DMS153 treated with DMSO at 0.1 percent for 48 hours (cell line): Measurements from ENCODE around the gene LYSMD4.
"Not testable (repeated sequence)": the region's sequence is repeated elsewhere in the genome, so short reads cannot be mapped to it uniquely, and the experiment has no call there.

Experiments
- DNase-seq: peaks from one replicate; lab custom pipeline; 2025; ENCODE audit not compliant: unreplicated experiment; lab: John Stamatoyannopoulos, UW

LYSMD4 gene

GRCh38 chr15:99733268-99734039 lies at the start of gene LYSMD4:
Gene LYSMD4 (minus strand): TSS chr15:99733437. CDS start chr15:99731999, 1,438 bp downstream.
- peak; percentile 49 for DNase-seq

- not testable (repeated sequence) for DNase-seq
These were observed 48.8 kb upstream of the LYSMD4 start for GRCh38 chr15:99782029-99782428.

GRCh38 chr15:99777144-99777543 lies 43.9 kb upstream of the LYSMD4 start:
- no peak for DNase-seq

- no peak for DNase-seq
These were observed 31.3 kb upstream of the LYSMD4 start for GRCh38 chr15:99764522-99764921.

GRCh38 chr15:99763827-99764226 lies 30.6 kb upstream of the LYSMD4 start:
- DNase-seq, result no peak

- no peak for DNase-seq
These were observed 29.1 kb upstream of the LYSMD4 start for GRCh38 chr15:99762288-99762687.

GRCh38 chr15:99755692-99756409 lies 22.6 kb upstream of the LYSMD4 start:
- DNase-seq, result peak; percentile 15

- DNase-seq, result no peak
These were observed 19.8 kb upstream of the LYSMD4 start for GRCh38 chr15:99753066-99753465.

- no peak for DNase-seq
These were observed 19.3 kb upstream of the LYSMD4 start for GRCh38 chr15:99752556-99752955.

- DNase-seq, result not testable (repeated sequence)
These were observed 17.1 kb upstream of the LYSMD4 start for GRCh38 chr15:99750326-99750725.

- no peak for DNase-seq
These were observed 16.1 kb upstream of the LYSMD4 start for GRCh38 chr15:99749386-99749785.

- no peak for DNase-seq
These were observed 12.3 kb upstream of the LYSMD4 start for GRCh38 chr15:99745370-99746086.

GRCh38 chr15:99744142-99744541 lies 10.9 kb upstream of the LYSMD4 start:
- no peak for DNase-seq

- DNase-seq, result no peak
These were observed 8.6 kb upstream of the LYSMD4 start for GRCh38 chr15:99741835-99742234.

GRCh38 chr15:99738021-99738847 lies 5.0 kb upstream of the LYSMD4 start:
- no peak for DNase-seq

- no peak for DNase-seq
These were observed 3.5 kb upstream of the LYSMD4 start for GRCh38 chr15:99736702-99737101.

- DNase-seq, result no peak
These were observed 2.6 kb upstream of the LYSMD4 start for GRCh38 chr15:99735868-99736267.

- no peak for DNase-seq
These were observed 1.3 kb upstream of the LYSMD4 start for GRCh38 chr15:99734575-99734974.

- DNase-seq, result not testable (repeated sequence)
These were observed 729 bp upstream of the LYSMD4 start for GRCh38 chr15:99734040-99734291.

- DNase-seq, result no peak
These were observed 428 bp downstream of the LYSMD4 start for GRCh38 chr15:99732751-99733267.
